GM19324 (cell line): Measurements from ENCODE around the gene LTO1.
"Not testable (repeated sequence)": the region's sequence is repeated elsewhere in the genome, so short reads cannot be mapped to it uniquely, and the experiment has no call there.

ENCODE experiments used
- ATAC-seq: cut with Tn5 transposase; IDR thresholded peaks from one replicate; pipeline ENCODE4 v1.9.1; 2021; ENCODE audit warnings: mild to moderate bottlenecking, moderate library complexity; ENCODE audit not compliant: unreplicated experiment, low FRiP score

Gene LTO1

DNA sequence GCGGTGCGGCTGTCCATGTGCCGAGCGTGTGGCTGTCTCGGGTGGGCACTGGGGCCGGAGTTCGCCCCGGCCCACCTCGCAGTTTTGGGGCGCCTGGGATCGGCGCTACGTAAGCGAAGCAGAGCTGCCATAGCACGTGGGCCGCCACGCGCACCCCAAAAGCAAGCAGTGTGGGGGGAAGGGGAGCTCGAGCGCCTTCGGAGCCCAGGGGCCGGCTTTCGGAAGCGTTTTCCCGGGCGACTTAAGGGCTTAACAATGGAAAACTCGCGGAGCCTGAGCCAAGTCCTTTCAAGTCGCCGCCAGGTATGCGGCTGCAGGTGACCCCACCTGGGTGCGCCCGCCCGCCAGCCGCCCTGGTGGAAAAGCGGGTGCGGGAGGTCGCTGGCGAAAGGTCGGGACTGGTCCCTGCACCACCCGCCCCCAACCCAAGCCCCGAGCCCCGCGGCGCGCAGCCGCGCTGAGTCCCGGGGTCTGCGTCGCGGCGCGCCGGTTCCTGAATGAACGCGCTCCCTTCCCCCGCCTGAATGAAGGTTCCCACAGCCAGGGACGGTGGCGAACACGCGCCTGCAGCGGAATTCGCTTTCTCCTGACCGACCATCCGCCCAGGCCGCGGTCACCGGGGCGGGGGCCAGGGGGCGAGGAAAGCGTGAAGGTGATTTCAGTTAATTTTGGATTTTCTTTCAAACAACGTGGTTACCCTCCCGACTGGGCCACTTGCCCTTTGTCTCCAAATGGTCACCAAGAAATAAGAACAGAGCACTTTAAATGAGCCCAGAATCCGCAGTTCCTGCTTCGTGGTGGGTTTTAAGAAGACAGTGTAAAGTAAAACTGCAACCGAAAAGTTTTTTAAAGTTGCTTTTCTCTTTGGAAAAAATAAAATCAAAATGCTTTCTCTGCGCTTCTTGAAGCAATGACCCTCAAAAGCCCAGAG lies 36.9 kb downstream of the LTO1 start:
- ATAC-seq: no peak

DNA sequence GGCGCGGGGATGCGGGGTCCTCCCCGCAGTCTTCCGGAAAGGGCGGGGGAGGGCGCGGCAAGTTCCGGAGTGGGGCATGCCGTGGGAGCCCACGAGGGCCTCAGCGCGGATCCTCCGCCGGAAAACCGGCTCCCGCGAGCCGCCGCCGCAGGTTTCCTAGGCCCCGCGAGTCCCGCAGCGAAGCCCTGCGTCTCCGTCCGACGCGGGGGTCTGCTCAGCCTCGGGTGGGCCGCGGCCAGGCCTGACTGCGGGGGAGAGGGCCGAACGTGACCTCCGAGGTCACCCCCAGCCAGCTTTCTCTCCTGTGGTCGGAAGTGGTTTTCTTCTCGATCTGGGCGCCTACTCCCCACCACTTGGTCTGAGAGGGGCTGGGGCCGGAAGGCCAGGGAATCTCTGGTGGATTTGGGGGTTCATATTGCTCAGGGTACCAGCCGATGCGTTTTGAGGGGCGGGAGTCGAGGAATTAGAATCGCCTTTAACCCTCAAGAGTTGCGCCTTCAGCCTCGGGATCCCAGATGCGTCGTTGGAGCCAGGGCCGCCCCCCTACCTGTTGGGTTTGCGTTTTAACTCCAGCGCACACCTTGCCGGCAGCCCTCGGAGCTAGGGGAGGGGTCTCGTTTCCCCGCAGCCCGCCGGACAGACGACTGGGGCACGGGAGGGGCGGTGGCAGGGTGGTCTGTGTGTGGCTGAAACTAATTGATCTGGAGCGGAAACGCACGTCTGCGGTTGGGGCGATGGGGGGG lies 37.8 kb downstream of the LTO1 start:
- ATAC-seq: no peak

DNA sequence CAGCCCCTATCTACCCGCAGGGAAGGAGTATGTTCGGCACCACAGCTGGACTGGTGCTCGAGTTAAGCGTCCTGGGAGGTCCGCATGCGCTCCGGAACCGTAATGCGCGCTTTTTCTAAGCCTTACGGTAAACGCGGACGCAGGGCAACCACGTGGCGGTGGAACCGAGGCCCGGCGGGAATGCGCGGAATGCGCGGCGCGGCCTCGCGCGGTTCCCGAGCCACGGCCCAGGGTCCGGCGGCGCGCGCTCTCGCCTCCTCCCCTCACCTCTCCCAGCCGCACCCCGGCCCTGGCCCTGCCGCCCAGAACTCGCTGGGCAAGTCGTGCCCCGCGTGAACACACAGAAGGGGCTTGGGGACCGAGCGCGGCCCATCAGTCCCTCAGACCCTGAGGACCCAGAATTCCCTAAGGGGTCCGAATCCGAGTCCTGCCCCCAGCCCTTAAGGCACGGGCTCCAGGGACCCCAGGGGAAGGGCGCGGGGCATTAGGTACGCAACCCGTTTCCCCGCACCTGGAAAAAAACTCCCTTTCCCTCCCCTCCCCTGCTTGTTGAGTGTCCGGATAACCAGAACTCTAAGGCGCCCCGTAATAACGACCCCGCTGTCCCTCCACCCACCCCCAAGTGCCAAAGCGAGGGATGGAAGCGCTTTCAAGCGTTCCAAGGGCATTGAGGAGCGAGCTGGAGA lies 38.5 kb downstream of the LTO1 start:
- ATAC-seq: no peak

DNA sequence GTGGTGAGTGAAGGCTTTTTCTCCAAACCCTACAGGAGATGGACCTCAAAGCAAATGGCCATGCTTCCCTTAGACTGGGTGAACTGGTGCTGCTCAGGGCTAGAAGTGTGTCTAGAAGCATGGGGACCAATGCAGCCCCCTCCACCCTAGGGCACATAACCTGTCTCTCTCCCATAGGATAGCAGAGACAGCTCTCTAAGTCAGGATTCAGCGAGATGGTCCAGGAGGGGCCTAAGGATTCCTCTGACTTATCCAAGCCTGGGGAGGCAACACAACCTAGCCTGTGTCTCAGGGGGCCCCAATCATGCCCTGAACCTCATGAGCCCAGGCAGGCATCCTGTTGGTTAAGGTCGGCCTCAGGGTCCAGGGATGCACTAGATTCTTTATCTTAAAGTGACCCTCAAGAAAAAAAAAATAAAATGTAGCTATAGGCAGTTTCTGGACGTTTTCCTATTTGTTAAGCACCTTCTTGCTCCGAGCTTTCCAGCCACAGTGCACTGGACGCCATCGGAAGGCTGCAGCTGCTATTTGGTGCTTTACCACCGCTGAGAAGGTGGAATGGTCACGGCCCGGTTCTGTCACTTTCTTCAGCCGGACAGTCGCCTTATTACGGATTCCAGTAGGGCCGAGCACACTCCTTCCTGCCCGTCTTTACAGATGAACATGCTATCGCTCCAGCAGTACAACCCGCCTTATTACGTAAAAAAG lies 39.2 kb downstream of the LTO1 start:
- no peak for ATAC-seq

DNA sequence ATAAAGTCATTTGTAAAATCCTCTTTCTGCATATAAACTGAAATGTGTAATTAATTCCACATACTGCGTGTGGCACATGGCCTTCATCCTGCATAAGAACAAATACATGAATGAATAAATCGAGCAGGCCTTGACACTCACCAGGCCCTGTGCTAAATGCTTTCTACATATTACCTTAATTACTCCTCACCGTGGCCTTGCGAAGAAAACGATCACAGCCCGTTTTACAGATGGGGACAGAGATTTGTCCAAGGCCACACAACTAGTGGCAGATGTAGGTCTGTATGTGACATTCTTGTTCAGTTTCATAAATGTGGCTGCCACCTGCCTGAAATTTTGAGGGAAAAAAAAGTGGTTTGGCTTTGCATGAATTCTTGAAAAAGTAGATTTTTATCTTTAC lies 40.0 kb downstream of the LTO1 start:
- ATAC-seq: no peak

DNA sequence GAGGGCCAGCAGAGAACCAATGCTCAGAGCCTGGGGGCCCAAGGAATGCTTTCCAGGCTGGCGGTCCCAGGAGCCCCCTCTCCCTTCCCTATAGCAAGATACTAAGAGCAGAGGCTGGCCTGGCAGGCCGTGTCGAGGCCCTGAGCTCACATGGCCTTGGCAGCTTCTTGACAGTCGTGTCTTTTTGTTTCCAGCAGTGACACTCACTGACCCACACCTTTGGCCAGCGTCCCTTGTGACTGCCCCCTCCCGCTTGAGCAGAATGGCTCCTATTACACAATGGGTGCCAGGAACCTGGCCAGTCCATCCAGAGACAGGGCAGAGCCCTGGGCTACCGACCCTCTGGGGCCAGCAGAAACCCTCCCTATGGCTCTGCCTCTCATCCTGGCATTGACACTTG lies 40.6 kb downstream of the LTO1 start:
- no peak for ATAC-seq

DNA sequence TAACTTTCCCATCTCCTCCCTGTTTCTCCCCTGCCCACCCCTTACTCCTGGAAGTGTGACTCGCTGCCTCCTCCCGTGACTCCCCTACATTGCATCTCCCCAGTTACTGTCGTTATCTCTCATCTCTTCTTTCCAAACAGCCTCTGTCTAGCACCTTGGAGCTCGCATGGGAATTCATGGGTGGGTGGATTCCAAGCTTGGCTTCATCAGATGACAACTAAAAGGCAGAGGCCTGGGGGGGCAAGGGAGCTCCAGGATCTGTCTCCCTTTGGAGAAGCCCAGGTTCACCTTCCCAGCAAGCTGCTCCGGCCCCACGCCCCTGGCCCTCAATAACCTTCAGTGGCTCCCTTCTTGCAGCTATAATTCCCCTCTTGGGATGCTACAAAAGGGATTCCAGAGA lies 41.1 kb downstream of the LTO1 start:
- no peak for ATAC-seq

DNA sequence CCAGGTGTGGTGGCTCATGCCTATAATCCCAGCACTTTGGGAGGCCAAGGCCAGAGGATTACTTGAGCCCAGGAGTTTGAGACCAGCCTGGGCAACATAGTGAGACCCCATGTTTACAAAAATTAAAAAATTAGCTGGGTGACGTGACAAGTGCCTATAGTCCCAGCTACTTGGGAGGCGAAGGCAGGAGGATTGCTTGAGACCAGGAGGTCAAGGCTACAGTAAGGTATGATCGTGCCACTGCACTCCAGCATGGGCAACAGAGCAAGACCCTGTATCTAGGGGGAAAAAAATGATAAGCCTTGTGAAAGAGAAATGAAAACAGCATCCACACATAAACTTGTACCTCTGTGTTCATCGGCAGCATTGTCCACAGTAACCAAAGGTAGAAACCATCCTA lies 42.3 kb downstream of the LTO1 start:
- no peak for ATAC-seq

DNA sequence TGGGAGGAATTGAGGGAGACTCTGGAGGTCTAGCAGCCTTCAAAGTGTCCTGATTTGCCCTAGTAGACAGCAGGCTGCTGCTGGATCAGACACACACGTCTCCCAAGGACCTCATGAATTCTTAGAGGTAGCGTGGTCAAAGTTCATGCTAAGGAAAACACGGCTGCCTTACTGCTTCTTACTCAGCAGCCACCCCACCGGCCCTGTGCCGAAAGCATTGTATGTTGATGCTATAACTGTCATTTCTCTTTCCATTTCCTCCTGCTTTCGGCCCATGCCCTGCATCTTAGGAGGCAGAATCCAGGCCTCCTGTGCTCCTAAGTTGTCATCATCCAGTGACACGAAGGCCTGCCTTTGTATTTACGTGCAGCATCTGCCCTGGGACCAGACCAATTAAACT lies 44.7 kb downstream of the LTO1 start:
- ATAC-seq: no peak

DNA sequence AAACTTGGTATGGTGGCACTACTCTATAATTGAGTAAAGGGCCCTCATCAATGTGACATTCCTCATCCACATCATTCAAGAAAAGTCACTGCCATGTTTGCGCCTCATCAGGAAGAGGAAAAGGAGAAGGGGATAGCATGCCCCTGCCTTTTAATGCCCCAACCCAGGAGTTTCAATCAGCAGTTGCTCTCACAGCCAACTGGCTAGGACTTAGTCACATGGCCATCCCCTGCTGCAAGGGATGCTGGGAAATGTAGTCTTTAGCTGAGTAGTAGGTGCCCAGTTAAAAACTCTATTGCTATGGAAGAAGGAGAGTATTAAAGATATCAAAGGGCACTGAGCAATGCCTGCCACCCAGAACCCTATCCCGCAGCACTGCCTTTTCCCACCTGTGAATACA lies 45.1 kb downstream of the LTO1 start:
- no peak for ATAC-seq

DNA sequence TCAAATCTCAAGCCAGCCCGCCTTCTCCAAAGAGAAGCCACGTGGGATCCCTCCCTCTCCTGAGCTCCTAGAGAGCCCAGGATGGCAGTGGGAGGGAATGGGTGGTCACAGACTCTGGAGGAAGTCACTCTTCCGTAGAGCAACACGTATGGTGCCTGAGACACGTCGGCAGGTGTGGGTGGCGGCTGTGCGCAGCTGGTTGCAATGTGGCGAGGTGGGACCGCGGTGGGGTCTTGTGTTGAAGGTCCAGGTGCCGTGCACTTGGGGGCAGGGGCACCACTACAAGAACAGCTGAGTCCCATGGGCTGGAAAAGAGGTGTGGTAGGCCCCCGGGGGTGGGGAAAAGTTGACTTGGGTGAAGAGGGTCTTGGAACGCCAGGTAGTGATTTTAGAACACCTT lies 47.6 kb downstream of the LTO1 start:
- no peak for ATAC-seq

DNA sequence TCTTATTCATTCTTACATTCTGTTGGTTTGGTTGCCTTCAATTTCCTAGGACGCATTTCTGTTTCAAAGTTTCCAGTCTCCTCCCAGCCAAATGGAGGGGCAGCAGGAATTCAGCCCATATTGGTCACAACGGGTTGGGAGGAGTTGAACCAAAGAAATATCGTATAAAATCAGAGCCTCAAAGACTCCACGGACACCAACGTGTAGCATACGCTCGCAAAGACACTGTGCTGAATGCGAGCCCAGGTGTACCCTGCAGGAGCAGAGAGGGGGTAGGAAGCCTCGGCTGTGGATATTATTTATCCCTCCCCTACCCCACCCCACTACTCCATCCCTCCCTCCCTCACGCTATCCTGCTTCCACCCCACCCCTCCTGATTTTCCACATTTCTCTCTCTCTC lies 49.7 kb downstream of the LTO1 start:
- ATAC-seq: no peak

DNA sequence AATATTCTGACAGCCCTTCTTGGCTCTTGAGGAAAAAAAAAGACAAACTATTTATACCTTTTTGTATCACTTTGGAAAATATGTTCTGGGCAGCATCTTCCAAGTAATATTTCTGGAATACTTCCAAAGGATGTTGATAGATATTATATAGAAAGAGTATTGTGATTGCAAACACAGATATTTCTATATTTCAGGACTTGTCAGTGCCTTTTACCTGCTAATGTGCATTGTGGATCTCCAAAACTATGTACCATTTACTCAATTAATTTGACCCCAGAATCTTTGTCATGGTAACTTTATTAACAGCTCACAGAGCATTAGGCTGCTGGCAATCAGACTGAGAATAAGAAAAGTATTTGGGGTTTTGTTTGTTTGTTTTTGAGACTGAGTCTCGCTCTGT lies 50.9 kb downstream of the LTO1 start:
- no peak for ATAC-seq

DNA sequence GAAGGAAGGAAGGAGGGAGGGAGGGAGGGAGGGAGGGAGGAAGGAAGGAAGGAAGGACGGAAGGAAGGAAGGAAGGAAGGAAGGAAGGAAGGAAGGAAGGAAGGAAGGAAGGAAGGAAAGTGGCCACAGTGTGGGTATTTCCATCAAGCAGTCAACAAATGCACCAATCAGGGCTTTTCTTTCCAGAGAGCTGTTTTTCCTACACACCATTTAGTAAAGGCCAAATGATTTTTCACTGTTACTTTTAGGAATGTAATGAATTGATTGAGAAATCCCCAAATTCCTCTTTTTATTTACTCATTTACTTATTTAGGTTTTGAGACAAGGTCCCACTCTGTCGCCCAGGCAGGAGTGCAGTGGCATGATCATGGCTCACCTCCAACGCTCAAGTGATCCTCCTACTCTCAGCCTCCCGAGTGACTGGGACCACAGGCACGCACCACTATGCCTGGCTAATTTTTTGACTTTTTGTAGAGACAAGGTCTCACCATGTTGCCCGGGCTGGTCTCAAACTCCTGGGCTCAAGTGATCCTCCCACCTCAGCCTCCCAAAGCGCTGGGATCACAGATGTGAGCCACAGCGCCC lies 53.0 kb downstream of the LTO1 start:
- ATAC-seq: not testable (repeated sequence)

DNA sequence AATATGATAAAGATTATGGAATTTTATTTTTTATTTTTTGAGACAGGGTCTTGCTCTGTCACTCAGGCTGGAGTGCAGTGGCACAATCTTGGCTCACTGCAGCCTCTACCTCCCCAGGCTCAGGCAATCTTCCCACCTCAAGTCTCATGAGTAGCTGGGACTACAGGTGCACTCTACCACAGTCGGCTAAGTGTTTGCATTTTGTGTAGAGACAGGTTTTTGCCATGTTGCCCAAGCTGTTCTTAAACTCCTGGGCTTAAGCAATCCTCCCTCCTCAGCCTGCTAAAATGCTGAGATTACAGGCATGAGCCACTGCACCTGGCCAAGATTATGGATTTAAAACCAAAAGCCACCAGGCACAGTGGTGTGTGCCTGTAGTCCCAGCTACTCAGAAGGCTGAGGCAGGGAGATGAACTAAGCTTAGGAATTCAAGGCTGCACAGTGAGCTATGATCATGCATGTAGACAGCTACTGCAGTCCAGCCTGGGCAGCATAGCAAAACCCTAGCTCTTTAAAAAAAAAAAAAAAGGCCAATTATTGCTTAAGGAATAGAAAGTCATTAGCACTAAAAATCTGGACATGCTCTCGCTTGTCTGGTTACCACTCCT lies 54.4 kb downstream of the LTO1 start:
- ATAC-seq: no peak

DNA sequence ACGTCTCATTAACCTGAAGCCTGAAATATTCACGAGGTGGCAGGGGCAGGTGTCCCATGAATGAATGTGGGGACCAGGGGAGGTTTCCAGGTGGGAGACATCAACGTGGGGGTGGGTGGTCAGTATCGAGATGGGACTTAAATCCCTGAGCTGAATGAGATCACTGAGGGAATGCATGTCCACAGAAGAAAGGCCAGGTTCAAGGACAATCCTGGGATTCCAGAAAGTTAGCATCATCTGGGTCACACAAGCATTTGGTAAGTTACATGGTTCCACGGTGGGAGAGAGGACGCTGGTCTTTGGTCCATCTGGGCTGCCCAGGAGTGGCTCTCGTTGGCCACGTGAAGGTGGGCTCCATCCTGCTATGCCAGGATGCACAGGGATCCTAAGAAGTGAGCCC lies 56.9 kb downstream of the LTO1 start:
- no peak for ATAC-seq

DNA sequence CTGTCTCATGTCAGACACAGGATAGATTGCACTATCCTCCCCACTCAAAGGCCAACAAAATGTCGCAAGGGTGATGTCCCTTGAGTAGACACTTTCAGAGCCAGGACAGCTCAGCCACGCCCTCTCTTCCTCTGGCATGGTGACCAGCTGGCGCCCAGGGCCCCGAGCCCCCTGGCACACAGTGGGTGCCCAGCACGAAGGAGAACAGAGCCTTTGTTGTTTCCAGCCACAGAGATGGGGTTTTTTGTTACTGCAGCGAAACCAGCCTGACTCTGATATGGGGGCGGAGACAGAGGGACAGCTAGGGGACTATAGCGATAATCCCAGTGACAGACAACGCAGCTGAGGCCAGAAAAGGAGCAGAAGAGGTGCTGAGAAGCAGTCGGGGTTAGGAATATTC lies 57.5 kb downstream of the LTO1 start:
- ATAC-seq: no peak

DNA sequence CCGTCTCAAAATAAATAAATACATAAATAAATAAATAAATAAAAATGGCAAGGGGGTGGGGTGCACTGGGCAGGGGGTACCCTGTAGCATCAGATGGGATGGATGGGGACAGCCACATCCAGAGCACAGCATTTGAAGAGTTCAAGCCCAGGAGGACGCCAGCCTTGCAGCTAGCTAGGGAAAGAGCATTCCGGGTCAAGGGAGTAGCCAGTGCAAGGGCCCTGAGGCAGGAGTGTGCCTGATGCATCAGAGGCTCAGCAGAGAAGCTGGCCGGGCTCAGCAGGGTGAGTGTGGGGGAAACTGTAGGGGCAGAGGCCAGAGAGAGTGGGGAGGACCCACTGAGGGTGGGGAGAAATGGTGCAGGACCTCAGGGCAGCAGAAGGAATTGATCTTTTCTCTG lies 57.9 kb downstream of the LTO1 start:
- no peak for ATAC-seq
